ENCODE data around the gene STARD6.
"Not testable (repeated sequence)": the region's sequence is repeated elsewhere in the genome, so short reads cannot be mapped to it uniquely, and the experiment has no call there.

STARD6 gene

DNA sequence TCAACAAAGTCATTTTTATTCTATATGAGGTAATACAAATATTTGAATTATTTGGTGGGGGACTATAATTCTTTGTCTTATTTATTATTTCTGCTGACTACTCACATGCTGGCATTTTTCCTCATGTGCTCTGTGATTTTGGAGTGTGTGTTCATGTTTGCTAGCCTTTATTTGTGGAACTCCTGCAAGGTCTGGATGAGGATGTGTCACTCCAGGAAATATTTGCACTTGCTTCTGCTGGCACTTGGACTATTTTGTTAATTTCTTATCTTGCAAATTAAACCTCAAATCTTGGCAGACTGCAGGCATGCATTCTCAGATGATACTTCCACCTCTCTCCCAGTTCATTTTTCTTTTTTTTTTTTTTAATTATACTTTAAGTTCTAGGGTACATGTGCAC lies 54.2 kb downstream of the STARD6 start:
- H3K4me3 ChIP-seq (ENCODE audit: insufficient read depth, low read depth, low read length), result no peak overlapping the region
- no peaks in the 10 kb centered on the region for H3K9me3 ChIP-seq (ENCODE audit: control insufficient read depth, low read length)
- H3K27ac ChIP-seq (ENCODE audit: insufficient read depth, low read depth, low read length, poor library complexity, severe bottlenecking), result no peak overlapping the region
- H3K27me3 ChIP-seq (ENCODE audit: control insufficient read depth, insufficient read depth, low read length, poor library complexity, severe bottlenecking), result no peaks in the 10 kb centered on the region
- no peaks in the 10 kb centered on the region for H3K4me1 ChIP-seq (ENCODE audit: control insufficient read depth, insufficient read depth, low read length)
- no peaks in the 10 kb centered on the region for H3K36me3 ChIP-seq (ENCODE audit: control insufficient read depth, insufficient read depth, low read length)

DNA sequence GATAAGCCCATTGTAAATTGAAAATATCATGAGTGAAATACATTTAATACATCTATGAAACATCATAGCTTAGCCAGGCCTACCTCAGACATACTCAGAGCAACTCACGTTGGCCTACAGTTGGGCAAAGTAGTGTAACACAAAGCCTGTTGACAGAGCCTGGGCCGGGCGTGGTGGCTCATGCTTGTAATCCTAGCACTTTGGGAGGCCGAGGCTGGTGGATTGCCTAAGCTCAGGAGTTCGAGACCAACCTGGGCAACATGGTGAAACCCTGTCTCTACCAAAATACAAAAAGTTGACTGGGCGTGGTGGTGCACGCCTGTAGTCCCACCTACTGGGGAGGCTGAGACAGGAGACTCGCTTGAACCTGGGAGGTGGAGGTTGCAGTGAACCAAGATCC lies 58.7 kb downstream of the STARD6 start:
- H3K4me3 ChIP-seq (ENCODE audit: insufficient read depth, low read depth, low read length); H3K4me1 ChIP-seq (ENCODE audit: control insufficient read depth, insufficient read depth, low read length): not testable (repeated sequence)
- WGBS, 2 experiments, result 89 to 95% methylated on average over 8 of the region's 8 CpGs

DNA sequence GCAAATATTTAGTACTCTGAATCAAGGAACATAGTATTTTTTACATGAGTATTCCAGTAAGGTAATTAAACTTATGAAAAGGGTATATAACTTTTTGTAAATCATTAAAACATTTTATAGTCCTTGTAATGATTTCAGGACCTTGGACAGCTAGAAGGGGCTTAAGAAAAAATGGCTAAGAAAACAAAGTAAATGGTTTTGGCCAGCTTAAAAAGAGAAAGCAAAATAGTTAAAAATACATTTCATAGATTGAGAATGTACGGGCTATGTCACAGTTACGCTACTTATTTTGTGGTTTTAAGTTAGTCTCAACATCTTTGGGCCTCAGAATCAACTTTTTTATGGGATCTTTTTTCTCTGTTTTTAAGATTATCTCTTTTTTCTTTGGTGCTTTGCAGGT lies 61.6 kb downstream of the STARD6 start:
- no peaks in the 10 kb centered on the region for H3K9me3 ChIP-seq (ENCODE audit: control insufficient read depth, low read length)
- H3K36me3 ChIP-seq (ENCODE audit: control insufficient read depth, insufficient read depth, low read length), result peaks cover 16% of the 10 kb centered on the region
- WGBS, 2 experiments, result 90 to 96% methylated on average over 2 of the region's 2 CpGs
- no peak overlapping the region for H3K4me3 ChIP-seq (ENCODE audit: insufficient read depth, low read depth, low read length)
- H3K27ac ChIP-seq (ENCODE audit: insufficient read depth, low read depth, low read length, poor library complexity, severe bottlenecking), result no peak overlapping the region
- H3K4me1 ChIP-seq (ENCODE audit: control insufficient read depth, insufficient read depth, low read length), result no peaks in the 10 kb centered on the region
- no peaks in the 10 kb centered on the region for H3K27me3 ChIP-seq (ENCODE audit: control insufficient read depth, insufficient read depth, low read length, poor library complexity, severe bottlenecking)

More for the DNA sequence above, 58.7 kb downstream of the STARD6 start:
- H3K36me3 ChIP-seq (ENCODE audit: control insufficient read depth, insufficient read depth, low read length); H3K9me3 ChIP-seq (ENCODE audit: control insufficient read depth, low read length); H3K27ac ChIP-seq (ENCODE audit: insufficient read depth, low read depth, low read length, poor library complexity, severe bottlenecking); H3K27me3 ChIP-seq (ENCODE audit: control insufficient read depth, insufficient read depth, low read length, poor library complexity, severe bottlenecking): not testable (repeated sequence)

DNA sequence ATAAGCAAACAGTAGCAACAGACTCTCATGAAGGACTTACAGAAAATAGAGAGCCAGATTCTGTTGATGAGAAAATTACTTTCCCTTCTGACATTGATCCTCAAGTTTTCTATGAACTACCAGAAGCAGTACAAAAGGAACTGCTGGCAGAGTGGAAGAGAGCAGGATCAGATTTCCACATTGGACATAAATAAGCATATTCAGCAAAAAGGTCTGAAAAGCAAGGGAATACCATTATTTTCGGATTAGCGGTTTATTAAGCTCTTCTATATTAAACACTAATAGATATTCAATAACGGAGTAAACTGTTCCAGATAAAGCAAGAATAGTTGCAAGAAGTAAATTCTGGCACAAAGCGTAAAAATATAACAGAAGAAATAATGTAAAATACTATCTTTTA lies 63.4 kb downstream of the STARD6 start:
- WGBS, 2 experiments, result 100% methylated on average over 2 of the region's 4 CpGs

DNA sequence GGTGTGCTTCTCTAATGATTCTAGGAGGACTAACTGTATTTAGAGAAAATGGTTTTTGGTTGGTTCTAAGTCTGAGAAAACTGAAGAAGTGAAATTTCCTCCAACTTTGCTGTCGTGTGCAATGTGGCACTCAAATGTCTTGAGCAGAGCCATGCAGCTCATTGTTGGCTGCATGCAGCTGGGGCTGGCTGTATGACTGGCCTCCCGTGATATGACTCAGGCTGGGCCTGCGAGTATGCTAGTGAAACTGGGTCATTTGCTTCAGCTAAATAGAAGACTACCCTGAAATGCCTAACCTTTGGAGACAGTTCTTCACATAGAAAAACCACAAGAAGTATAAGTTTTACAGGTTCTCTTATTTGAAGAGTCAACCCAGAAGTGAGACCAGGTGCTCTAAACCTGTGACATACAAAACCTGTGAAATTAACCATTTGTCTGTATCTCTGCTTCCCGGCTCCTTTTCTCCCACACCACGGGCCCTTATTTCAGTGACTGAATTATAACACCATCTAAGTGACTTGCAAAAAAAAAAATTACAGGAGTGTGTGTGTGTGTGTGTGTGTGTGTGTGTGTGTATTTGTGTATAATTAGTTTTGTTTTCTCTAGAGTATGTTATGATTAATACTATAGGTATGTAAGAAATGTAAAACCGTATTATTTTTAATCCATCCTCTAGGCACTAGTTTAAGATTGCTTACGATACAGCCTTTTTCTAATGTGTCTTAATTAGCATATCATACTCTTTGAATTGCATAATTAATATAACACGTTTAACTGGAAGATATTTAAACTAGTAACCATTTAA lies 72.5 kb downstream of the STARD6 start:
- Histone ChIP-seq H3K9me3 (ENCODE audit: control insufficient read depth, low read length) (no peaks in the 10 kb centered on the region), H3K36me3 (ENCODE audit: control insufficient read depth, insufficient read depth, low read length) (peaks cover 35% of the 10 kb centered on the region), H3K4me1 (ENCODE audit: control insufficient read depth, insufficient read depth, low read length) (peaks cover 4% of the 10 kb centered on the region), H3K27me3 (ENCODE audit: control insufficient read depth, insufficient read depth, low read length, poor library complexity, severe bottlenecking) (no peaks in the 10 kb centered on the region), H3K4me3 (ENCODE audit: insufficient read depth, low read depth, low read length) (no peak overlapping the region), H3K27ac (ENCODE audit: insufficient read depth, low read depth, low read length, poor library complexity, severe bottlenecking) (no peak overlapping the region)
- WGBS, 2 experiments, result 89 to 91% methylated on average over 4 to 6 of the region's 8 CpGs

More for the DNA sequence above, 63.4 kb downstream of the STARD6 start:
- Histone ChIP-seq H3K4me1 (ENCODE audit: control insufficient read depth, insufficient read depth, low read length) (no peaks in the 10 kb centered on the region), H3K27ac (ENCODE audit: insufficient read depth, low read depth, low read length, poor library complexity, severe bottlenecking) (no peak overlapping the region), H3K9me3 (ENCODE audit: control insufficient read depth, low read length) (no peaks in the 10 kb centered on the region), H3K4me3 (ENCODE audit: insufficient read depth, low read depth, low read length) (no peak overlapping the region), H3K27me3 (ENCODE audit: control insufficient read depth, insufficient read depth, low read length, poor library complexity, severe bottlenecking) (no peaks in the 10 kb centered on the region), H3K36me3 (ENCODE audit: control insufficient read depth, insufficient read depth, low read length) (peaks cover 26% of the 10 kb centered on the region)

DNA sequence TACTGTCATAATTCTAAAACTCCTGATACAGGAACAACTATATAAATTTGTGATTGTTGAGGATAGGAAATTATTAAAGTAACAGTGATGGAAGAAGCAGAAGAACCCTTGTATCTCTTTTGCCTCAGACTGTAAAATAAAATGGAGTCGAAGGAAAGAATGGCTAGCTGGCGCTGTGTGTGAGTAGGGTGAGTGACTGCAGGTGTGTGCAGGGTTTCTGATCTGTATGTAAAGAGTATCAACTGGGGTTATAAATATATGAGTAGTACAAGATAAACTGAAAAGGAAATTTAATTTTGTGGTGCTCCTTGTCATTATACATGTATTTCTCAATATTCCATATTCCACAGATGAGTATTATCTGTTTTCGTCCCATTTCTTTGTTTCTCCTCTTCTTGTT lies 73.1 kb downstream of the STARD6 start:
- no peaks in the 10 kb centered on the region for H3K9me3 ChIP-seq (ENCODE audit: control insufficient read depth, low read length)
- H3K4me1 ChIP-seq (ENCODE audit: control insufficient read depth, insufficient read depth, low read length), result peaks cover 9% of the 10 kb centered on the region
- H3K27ac ChIP-seq (ENCODE audit: insufficient read depth, low read depth, low read length, poor library complexity, severe bottlenecking), result no peak overlapping the region
- WGBS, 2 experiments, result 94 to 99% methylated on average over 3 of the region's 3 CpGs
- peaks cover 37% of the 10 kb centered on the region for H3K36me3 ChIP-seq (ENCODE audit: control insufficient read depth, insufficient read depth, low read length)
- H3K4me3 ChIP-seq (ENCODE audit: insufficient read depth, low read depth, low read length), result no peak overlapping the region
- no peaks in the 10 kb centered on the region for H3K27me3 ChIP-seq (ENCODE audit: control insufficient read depth, insufficient read depth, low read length, poor library complexity, severe bottlenecking)

DNA sequence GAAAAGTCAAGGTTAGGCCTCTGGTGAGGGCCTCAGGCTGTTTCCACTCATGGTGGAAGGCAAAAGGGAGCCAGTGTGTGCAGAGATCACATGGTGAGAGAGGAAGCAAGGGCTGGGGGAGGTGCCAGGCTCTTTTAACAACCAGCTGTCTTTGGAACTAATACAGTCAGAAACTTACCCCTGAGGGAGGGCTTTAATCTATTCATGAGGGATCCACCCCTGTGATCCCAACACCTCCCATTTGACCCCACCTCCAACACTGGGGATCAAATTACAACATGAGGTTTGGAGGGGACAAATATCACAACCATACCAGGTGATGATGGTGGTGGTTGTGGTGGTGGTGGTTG lies 77.5 kb downstream of the STARD6 start:
- H3K27me3 ChIP-seq (ENCODE audit: control insufficient read depth, insufficient read depth, low read length, poor library complexity, severe bottlenecking), result no peaks in the 10 kb centered on the region
- H3K36me3 ChIP-seq (ENCODE audit: control insufficient read depth, insufficient read depth, low read length), result peaks cover 18% of the 10 kb centered on the region
- no peaks in the 10 kb centered on the region for H3K9me3 ChIP-seq (ENCODE audit: control insufficient read depth, low read length)
- no peak overlapping the region for H3K27ac ChIP-seq (ENCODE audit: insufficient read depth, low read depth, low read length, poor library complexity, severe bottlenecking)
- H3K4me1 ChIP-seq (ENCODE audit: control insufficient read depth, insufficient read depth, low read length), result peaks cover 9% of the 10 kb centered on the region
- no peak overlapping the region for H3K4me3 ChIP-seq (ENCODE audit: insufficient read depth, low read depth, low read length)

DNA sequence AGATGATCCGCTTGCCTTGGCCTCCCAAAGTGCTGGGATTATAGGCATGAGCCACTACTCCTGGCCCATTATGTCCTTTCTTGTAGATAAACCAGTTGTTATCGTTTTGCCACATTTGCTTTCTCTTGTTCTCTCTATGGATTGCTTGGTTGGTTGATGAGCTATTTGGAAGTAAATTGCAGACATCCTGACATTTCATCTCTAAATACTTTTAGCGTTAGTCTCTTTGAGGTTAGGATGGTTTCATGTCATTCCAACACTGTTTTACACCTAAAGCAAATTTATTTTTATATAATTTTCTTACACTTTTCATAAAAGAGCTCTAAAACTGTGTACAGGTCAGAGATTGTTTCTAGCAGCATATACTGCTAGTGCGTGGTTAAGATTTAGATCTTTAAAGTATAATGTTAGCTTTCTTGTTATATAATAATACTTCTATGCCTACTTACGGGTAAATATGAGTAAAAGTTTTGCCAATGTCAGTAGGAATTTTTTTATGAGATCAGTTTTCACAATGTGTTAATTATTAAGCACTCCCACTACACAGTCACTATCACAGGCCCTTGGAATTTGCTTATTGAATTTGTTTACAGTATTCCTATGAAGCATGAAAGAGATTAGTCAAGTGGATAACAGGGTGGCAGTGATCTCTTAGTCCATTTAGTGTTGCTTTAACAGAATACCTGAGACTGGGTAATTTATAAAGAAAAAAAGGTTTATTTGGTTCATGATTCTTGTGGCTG lies 78.0 kb downstream of the STARD6 start:
- H3K9me3 ChIP-seq (ENCODE audit: control insufficient read depth, low read length), result no peaks in the 10 kb centered on the region
- H3K36me3 ChIP-seq (ENCODE audit: control insufficient read depth, insufficient read depth, low read length), result peaks cover 14% of the 10 kb centered on the region
- no peak overlapping the region for H3K27ac ChIP-seq (ENCODE audit: insufficient read depth, low read depth, low read length, poor library complexity, severe bottlenecking)
- 92 to 94% methylated on average over 2 to 3 of the region's 5 CpGs for WGBS, 2 experiments
- peaks cover 9% of the 10 kb centered on the region for H3K4me1 ChIP-seq (ENCODE audit: control insufficient read depth, insufficient read depth, low read length)
- H3K27me3 ChIP-seq (ENCODE audit: control insufficient read depth, insufficient read depth, low read length, poor library complexity, severe bottlenecking), result no peaks in the 10 kb centered on the region
- no peak overlapping the region for H3K4me3 ChIP-seq (ENCODE audit: insufficient read depth, low read depth, low read length)

DNA sequence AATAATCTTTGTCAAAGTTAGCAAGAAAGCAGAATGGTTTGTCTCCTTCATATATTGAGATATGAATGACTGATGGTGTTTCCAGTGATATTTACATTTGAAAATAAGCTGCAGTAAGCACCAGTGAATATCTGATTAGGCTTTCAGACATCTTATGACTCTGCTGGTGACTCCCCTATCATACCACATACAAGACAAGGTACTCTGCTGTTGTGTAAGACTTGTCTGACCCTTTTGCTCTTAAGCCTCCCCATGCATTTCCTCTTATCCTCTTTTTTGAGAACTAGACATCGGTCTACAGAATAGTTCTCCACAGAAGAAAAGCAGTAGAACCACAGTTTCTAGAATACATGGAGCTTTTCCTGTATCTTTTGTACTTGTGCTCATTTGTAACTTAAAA lies 79.0 kb downstream of the STARD6 start:
- H3K4me1 ChIP-seq (ENCODE audit: control insufficient read depth, insufficient read depth, low read length), result peaks cover 9% of the 10 kb centered on the region
- H3K9me3 ChIP-seq (ENCODE audit: control insufficient read depth, low read length), result no peaks in the 10 kb centered on the region
- no peak overlapping the region for H3K27ac ChIP-seq (ENCODE audit: insufficient read depth, low read depth, low read length, poor library complexity, severe bottlenecking)
- 85 to 100% methylated on average over 1 of the region's 1 CpG for WGBS, 2 experiments
- no peaks in the 10 kb centered on the region for H3K27me3 ChIP-seq (ENCODE audit: control insufficient read depth, insufficient read depth, low read length, poor library complexity, severe bottlenecking)
- H3K4me3 ChIP-seq (ENCODE audit: insufficient read depth, low read depth, low read length), result no peak overlapping the region
- peaks cover 14% of the 10 kb centered on the region for H3K36me3 ChIP-seq (ENCODE audit: control insufficient read depth, insufficient read depth, low read length)

DNA sequence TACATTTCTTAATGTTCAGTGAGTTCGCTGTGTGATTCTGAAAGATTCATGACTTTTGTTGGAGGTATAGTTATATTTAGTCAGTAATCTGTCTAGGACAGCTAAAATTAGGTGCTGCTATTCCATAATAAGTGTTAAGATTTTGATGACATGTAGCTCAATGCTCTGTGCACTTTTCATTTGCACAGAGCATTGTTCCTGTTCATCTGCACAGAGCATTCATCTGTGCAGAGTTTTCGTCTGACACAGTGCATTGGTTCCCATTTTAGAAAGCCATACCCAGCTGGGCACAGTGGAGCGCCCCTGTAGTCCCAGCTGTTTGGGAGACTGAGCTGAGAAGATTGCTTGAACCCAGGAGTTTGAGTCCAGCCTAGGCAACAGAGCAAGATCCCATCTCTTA lies 79.8 kb downstream of the STARD6 start:
- Histone ChIP-seq H3K4me3 (ENCODE audit: insufficient read depth, low read depth, low read length) (no peak overlapping the region), H3K4me1 (ENCODE audit: control insufficient read depth, insufficient read depth, low read length) (peaks cover 9% of the 10 kb centered on the region), H3K27me3 (ENCODE audit: control insufficient read depth, insufficient read depth, low read length, poor library complexity, severe bottlenecking) (no peaks in the 10 kb centered on the region), H3K9me3 (ENCODE audit: control insufficient read depth, low read length) (no peaks in the 10 kb centered on the region), H3K36me3 (ENCODE audit: control insufficient read depth, insufficient read depth, low read length) (peaks cover 14% of the 10 kb centered on the region), H3K27ac (ENCODE audit: insufficient read depth, low read depth, low read length, poor library complexity, severe bottlenecking) (no peak overlapping the region)
- WGBS, 2 experiments, result 91 to 95% methylated on average over 3 of the region's 3 CpGs
